Breast epithelium (tissue), 3 donors: Measurements from ENCODE around the gene PPCDC.

Source experiments
- CTCF ChIP-seq, 3 donors: fragments of 450-650 bp; IDR thresholded peaks; one replicate each; pipeline ENCODE4 v1.5.1; 2016 to 2017; ENCODE audit warnings: antibody characterized with exemption in 3 of 3, mild to moderate bottlenecking in 3 of 3, moderate library complexity in 3 of 3
- POLR2A ChIP-seq: fragments of 450-650 bp; IDR thresholded peaks from one replicate; pipeline ENCODE4 v1.6.1; 2016; ENCODE audit warnings: antibody characterized with exemption, mild to moderate bottlenecking, moderate library complexity

GRCh38 chr15:75082689-75083088 lies 59.3 kb downstream of the PPCDC start:
- no peak for TF ChIP-seq CTCF (IDR thresholded peaks at IDR 0.05)
- TF ChIP-seq POLR2A: no peak
